KMS-11 (cell line): ENCODE measurements around the gene TENM3.

Experiments used
- H2AFZ ChIP-seq: fragments of 200-600 bp; sonication (generic); 2 replicates; pipeline ENCODE4 v1.6.1; 2016; ENCODE audit warnings: antibody characterized with exemption, mixed run types, low read depth
- H3K27ac ChIP-seq: fragments of 200-600 bp; sonication (generic); 2 replicates; pipeline ENCODE4 v1.6.1; 2016; ENCODE audit warnings: mild to moderate bottlenecking, mixed run types
- H3K27me3 ChIP-seq: fragments of 200-600 bp; sonication (generic); 2 replicates; pipeline ENCODE4 v1.6.1; 2017; ENCODE audit warnings: mild to moderate bottlenecking, low read depth, mixed run types, moderate library complexity; ENCODE audit not compliant: insufficient read depth
- H3K36me3 ChIP-seq: fragments of 200-600 bp; sonication (generic); 2 replicates; pipeline ENCODE4 v1.6.1; 2017; ENCODE audit warnings: mild to moderate bottlenecking, mixed run types; ENCODE audit not compliant: insufficient read depth
- H3K4me1 ChIP-seq: fragments of 200-600 bp; sonication (generic); 2 replicates; pipeline ENCODE4 v1.6.1; 2016; ENCODE audit warnings: mild to moderate bottlenecking, low read depth, mixed run types; ENCODE audit not compliant: poor library complexity, severe bottlenecking
- H3K4me2 ChIP-seq: fragments of 200-600 bp; sonication (generic); 2 replicates; pipeline ENCODE4 v1.7.0; 2016; ENCODE audit warnings: mild to moderate bottlenecking, mixed run types
- H3K4me3 ChIP-seq: fragments of 200-600 bp; sonication (generic); IDR thresholded peaks from 2 replicates; pipeline ENCODE4 v1.6.1; 2017; ENCODE audit warnings: low read depth, low read length, mixed read lengths; ENCODE audit not compliant: insufficient read depth
- H3K79me2 ChIP-seq: fragments of 200-600 bp; sonication (generic); 2 replicates; pipeline ENCODE4 v1.6.1; 2016; ENCODE audit warnings: low read depth, mixed run types; ENCODE audit not compliant: insufficient read depth
- H3K9ac ChIP-seq: fragments of 200-600 bp; sonication (generic); 2 replicates; pipeline ENCODE4 v1.6.1; 2016; ENCODE audit warnings: mild to moderate bottlenecking, mixed run types
- H4K20me1 ChIP-seq: fragments of 200-600 bp; sonication (generic); 2 replicates; pipeline ENCODE4 v1.6.1; 2016; ENCODE audit warnings: mild to moderate bottlenecking, mixed run types; ENCODE audit not compliant: insufficient read depth
- CTCF ChIP-seq: fragments of 200-600 bp; sonication (generic); conservative IDR thresholded peaks from 2 replicates; pipeline ENCODE4 v1.6.1; 2017; ENCODE audit warnings: low read depth, mild to moderate bottlenecking, antibody characterized with exemption, low read length, moderate library complexity, mixed read lengths

The TENM3 gene

GRCh38 chr4:182280436-182281111, 37.4 kb downstream of the TENM3 start:
- H3K4me1 ChIP-seq = no peaks in the 10 kb centered on the region
- no peak overlapping the region for H3K27ac ChIP-seq
- H3K36me3 ChIP-seq = no peaks in the 10 kb centered on the region
- no peaks in the 10 kb centered on the region for H3K27me3 ChIP-seq
- no peak overlapping the region for H3K9ac ChIP-seq
- H3K79me2 ChIP-seq = no peaks in the 10 kb centered on the region
- no peaks in the 10 kb centered on the region for H4K20me1 ChIP-seq
- no peak for TF ChIP-seq CTCF
- H3K4me2 ChIP-seq = no peak overlapping the region
- H2AFZ ChIP-seq = no peak overlapping the region
- no peak overlapping the region for H3K4me3 ChIP-seq

- Histone ChIP-seq H2AFZ (no peak overlapping the region), H3K36me3 (no peaks in the 10 kb centered on the region), H3K79me2 (no peaks in the 10 kb centered on the region), H3K9ac (no peak overlapping the region), H3K4me2 (no peak overlapping the region), H3K4me1 (no peaks in the 10 kb centered on the region), H3K27me3 (no peaks in the 10 kb centered on the region), H3K27ac (no peak overlapping the region), H4K20me1 (no peaks in the 10 kb centered on the region), H3K4me3 (no peak overlapping the region)
- no peak for TF ChIP-seq CTCF
These were observed 42.8 kb downstream of the TENM3 start for GRCh38 chr4:182286035-182286434.

- Histone ChIP-seq H3K27me3 (no peaks in the 10 kb centered on the region), H3K4me3 (no peak overlapping the region), H3K4me1 (no peaks in the 10 kb centered on the region), H2AFZ (no peak overlapping the region), H3K79me2 (no peaks in the 10 kb centered on the region), H3K4me2 (no peak overlapping the region), H4K20me1 (no peaks in the 10 kb centered on the region), H3K27ac (no peak overlapping the region), H3K9ac (no peak overlapping the region), H3K36me3 (no peaks in the 10 kb centered on the region)
- TF ChIP-seq CTCF = no peak
These were observed 43.7 kb downstream of the TENM3 start for GRCh38 chr4:182286931-182287330.

GRCh38 chr4:182288534-182288933, 45.3 kb downstream of the TENM3 start:
- Histone ChIP-seq H3K4me1 (no peaks in the 10 kb centered on the region), H2AFZ (no peak overlapping the region), H3K27me3 (no peaks in the 10 kb centered on the region), H3K79me2 (no peaks in the 10 kb centered on the region), H4K20me1 (no peaks in the 10 kb centered on the region), H3K4me3 (no peak overlapping the region), H3K4me2 (no peak overlapping the region), H3K9ac (no peak overlapping the region), H3K27ac (no peak overlapping the region), H3K36me3 (no peaks in the 10 kb centered on the region)
- no peak for TF ChIP-seq CTCF
